Stimulated activated CD4-positive, alpha-beta T cell treated with anti-CD3 and anti-CD28 coated beads, Interleukin-1b, Interleukin-23, amount 100 ng/mL, for 4 hours (primary cell): ENCODE measurements around the gene ADAMTS13.

Experiments used
- DNase-seq, 2 donors: peaks; one replicate each; pipeline ENCODE4 v3.0.0-alpha.2; 2020; ENCODE audit warnings: low read depth in 2 of 2

ADAMTS13 gene

GRCh38 chr9:133471551-133472276 is 49.5 kb downstream of the ADAMTS13 start:
- DNase-seq = no peak

DNA sequence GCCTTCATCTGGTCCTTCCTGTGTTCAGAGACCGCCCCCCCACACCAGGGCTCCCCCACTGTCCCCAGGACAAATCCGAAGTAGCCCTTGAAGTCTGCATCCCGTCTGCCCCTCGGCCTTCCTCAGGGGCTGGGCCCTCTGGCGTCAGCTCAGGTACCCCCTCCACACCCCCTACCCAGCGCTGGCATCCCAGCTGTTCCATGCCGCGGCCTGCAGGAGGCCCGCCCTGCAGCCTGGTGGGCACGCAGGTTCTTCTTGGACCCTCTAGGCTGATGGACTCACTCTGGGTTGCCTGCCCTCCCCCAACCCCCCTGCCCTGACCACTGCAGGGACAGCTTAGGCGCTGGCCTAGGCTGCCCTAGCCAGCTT is 50.1 kb downstream of the ADAMTS13 start:
- no peak for DNase-seq

DNA sequence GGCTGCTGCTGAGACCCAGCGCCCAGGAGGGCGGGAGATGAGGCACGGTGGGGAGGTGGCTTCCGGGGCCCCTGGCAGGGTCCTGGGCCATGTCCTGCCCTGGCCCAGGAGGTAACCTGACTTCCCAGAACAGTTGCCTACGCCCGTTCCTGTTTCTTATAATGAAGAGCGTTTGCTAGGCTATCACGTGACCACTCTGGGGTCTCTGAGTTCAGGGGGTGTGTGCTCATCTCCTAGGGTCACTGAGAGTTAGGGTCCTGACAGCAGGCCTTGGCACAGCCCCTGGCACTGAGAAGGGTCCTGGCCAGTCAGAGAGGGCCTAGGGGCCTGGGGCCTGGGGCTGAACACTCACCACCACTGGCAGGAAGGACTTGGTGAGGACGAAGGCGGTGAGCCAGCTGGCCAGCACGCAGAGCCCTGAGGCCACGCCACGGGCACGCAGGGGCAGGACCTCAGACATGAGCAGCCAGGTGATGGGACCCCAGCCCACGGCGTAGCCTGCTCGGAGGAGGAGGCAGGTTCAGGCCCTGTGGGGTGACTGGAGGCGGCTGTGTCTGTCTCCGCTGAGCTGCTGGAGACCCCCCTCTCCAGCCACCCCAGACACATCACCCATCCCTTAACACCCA is 50.7 kb downstream of the ADAMTS13 start:
- no peak for DNase-seq

DNA sequence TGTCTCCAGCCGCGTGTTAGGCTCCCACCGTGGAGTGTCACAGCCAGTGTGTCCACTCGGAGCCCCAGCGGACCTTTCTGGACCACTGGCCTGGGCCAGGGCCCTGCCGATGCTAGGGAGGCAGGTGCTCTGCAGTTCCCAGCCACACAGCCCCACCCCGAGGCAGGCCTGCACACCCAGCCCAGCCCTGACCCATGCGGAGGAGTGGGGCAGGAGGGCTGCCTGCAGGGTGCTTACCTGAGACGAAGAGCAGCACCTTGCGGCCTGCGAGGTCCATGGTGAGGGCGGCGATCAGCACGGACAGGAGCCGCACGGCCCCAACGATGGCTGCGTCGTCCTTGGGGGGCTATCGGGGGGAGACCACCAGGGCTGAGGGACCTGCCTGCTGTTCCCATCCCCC is 51.6 kb downstream of the ADAMTS13 start:
- no peak for DNase-seq

DNA sequence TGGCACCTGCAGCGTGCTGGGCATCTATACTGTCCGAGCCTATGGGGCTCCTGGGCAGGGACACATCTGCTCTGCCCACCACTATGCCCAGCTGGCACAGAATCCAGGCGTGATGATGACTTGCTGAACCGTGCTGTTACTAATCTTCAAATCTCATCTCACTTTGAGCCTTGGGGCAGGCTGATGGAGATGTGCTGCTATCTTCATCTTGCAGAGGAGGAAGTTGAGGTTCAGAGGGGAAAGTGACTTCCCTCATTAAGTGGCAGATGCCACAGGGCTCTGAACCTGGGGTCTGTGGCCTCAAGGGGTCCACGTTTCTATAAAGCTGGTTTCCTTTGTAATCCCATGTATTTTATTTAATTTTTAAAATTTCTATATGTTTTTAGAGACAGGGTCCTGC is 52.0 kb downstream of the ADAMTS13 start:
- no peak for DNase-seq

DNA sequence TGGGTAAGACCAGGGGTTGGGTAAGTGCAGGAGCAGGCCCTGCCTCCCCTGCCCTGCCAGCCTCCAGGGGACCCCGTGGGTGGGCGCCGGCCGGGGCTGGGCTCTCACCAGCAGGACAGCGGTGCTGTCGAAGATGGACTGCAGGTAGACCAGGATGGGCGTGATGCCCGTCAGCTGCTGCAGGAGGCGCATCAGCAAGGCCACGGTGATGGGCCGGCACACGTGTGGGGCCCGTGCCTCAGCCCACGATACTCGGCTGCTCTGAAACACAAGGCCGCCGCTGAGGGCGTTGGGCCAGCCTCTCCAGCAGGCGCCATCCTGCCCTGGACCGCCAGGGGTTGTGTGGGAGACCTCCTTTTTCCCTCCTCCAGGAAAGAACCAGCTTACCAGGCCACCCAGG is 52.7 kb downstream of the ADAMTS13 start:
- DNase-seq = no peak

DNA sequence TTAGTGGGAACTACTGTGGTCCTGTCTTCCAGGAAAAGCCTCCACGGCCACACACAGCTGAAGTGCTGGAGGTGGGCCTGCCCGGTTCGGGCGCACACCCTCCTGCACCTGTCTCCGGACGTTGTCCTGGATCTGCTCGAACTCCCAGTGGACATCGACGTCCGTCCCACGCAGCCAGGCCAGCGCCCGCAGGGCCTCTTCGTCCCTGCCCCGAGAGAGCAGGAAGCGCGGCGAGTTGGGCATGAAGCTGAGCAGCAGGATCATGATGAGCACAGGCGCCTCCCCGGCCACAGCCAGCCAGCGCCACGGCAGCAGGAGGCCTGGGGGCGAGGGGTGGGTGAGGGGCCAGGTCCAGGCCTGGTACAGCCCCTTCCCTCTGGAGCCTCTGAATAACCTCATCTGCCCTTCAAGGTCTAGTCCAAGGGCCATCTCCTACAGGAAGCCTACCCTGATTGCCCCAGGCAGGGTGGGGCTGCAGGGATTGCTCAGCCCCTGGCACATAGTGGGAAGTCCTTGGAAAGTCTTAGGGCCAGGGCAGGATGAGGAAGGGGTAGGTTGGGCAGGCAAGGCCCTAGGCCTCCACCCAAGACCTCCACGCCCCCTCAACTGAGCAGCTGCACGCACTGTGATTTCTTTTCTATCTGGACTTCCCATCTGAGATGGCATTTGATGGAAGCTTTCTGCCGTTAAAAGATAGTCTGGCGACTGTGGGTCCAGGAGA is 53.3 kb downstream of the ADAMTS13 start:
- no peak for DNase-seq

DNA sequence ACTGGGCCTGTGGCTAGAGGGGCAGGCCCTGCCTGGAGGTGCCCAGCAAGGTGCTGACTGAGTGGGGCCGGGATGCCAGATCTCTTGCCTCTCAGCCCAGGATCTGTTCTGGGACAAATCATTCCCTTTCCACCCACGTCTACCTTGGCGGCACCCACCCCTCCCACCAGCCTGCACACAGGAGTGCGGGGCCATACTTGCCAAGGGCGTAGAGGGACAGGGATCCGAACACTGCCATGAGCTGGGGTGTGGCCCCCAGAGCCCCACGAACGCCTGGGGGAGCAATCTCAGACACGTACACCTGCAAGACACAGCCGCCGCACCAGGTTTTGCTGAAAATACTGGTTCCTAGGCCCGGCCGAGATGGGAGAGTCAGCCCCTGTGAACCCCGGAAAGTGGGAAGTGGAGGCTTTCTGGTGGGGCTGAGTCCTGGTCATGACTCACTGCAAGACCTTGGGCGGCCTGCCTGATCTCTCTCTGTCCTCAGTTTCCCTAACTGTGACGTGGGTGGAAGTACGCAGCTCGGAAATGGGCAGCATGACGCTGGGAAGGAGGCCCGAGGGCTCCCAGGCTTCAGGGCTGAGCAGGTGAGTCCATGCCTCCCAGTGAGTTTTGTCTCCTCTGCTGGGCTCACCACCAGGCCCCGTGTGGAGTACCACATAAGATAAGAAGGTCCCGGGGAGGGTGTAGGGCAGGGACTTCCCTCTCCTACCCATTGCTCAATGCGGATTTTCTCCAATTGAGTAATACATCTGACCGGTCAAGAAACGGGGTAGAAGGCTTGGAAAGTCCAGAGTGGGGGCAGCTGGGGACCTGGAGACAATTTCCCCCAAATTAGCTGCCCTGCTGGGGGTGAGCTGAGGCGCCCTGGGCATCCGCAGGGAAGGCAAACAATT is 54.1 kb downstream of the ADAMTS13 start:
- no peak for DNase-seq

DNA sequence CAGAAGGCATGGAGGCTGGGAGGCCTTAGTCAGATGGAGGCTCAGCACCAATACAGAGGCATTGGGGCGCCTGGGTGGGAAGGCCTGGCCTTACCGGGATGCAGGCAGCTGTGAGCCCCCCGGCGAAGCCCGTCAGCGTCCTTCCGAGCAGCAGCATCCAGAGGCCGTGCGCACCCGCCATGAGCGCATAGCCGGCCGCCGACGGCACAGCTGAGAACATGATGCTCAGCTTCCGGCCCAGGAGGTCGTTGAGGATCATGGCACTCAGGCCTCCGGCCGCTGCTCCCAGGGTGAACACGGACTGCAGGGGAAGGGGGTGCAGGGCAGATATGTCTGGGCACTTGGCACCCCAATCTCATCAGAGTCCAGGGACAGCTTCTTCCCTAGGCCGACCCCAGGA is 54.8 kb downstream of the ADAMTS13 start:
- no peak for DNase-seq

DNA sequence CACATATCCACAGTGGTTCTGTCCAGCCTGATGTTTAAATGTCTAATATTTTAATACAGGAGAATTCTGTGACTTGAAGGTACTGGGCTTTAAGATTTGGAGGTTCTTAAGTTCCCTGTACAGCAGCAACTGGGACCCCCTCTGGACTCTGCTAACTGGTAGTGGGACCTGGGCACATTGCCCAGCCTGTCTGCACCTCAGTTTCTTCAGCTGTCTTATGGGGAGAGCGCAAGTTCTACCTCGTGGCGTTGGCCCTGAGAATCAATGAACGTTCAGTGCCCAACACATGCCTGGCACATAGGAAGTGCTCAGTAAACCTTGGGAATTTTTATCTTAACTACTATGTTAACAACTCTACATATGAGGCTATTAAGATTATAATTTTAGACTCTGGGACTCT is 55.3 kb downstream of the ADAMTS13 start:
- DNase-seq = no peak

- DNase-seq = no peak
Measured at GRCh38 chr9:133477992-133478850, 56.1 kb downstream of the ADAMTS13 start.

DNA sequence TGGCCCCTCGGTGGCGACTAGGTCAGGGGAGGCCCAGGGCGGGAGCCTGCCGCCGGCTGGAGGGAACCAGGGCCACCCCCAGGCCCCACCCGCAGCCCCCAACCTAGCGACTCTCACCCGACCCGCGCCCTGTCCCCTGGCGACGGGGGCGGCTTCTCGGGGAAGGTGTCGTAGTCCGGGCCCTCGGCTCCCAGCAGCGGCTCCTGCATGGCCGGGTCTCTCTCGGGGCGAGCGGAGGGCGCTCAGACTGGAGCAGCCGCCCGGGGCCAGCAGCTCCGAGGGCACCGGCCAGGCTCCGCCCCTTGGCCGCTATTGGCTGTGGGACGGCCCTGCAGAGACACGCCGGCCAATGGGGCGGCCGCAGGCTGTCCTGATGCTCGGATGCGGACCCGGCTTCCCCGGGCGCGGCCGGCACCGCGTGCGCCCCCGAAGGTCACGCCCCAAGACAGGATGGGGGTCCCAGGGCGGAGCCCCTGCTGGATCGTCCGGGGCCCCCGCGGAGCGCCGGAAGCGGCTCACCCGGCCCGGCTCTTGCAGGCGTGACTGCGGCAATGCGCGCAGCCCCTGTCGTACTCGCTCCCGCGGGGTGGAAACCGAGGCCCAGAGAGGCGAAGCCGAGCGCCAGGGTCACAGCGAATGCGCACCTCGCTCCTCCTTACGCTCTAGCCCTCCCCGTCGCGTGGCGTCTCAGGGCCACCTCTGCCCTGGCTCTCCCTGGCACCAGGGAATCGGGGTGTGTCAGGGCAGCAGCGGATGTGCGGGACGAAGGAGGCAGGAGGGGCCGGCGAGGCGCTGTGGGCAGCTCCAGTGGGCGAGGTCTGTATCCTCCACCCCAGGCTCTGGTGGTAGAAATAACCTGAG is 56.9 kb downstream of the ADAMTS13 start, which contains the start of gene SLC2A6:
Gene SLC2A6, minus strand, starts transcription at position 249 of the 861 bp plus-strand sequence. Its CDS starts 40 bp downstream, at position 209.
- peak; percentile 61 to 77 for DNase-seq

DNA sequence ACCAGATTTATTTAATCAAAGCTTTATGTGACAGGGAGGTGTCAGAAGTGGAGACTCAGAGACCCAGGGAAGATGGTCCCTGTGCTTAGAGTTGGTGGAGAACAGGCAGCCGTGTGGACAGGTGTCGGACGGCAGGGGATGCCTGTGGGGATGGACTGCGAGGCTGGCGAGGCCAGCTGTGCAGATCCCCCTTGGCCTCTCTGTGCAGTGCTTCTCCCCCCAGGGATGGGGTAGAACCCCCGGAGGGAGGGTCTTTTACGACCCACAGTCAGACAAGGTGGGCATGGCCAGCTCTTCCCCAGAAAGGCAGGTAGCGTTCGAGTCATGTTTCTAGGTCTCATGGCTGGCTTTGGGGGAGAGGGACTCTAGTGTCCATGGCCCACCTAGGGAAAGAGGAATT is 61.4 kb downstream of the ADAMTS13 start:
- DNase-seq = no peak

DNA sequence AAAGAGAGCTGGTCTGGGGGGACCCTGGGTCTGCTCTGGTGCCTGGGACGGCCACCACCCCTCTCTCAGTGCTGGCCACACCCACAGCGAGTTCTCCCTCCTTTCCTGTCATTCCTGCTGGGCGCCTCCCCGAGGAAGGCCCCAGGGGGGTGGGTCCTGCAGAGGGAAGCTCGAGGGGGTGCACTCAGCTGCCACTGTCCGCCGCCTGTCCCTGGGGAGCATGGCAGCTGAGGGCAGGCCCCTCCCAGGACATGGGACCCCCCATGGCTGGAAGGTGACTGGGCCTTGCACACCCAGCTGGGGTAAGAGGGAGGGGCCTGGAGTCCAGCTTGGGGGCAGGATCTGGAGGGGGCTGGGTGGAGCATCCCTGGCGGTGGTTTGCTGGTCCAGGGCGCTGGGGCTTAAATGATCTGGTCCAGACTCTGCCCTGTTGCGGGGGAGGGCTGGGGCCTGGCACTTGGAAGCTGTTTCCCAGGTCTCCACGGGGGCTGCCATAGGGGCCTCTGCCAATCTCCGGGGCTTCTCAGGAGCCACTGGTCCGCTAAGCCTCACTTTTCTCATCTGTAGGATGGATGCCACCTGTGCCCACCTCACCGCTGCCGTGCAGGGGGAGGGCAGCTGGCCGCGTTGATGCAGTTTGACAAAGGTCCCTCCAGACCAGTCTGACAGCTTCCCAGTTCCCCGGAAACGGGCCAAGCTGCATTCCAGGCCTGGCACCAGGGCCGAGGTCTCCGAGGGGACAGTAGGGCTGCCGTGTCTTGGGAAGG is 62.7 kb downstream of the ADAMTS13 start:
- no peak for DNase-seq

- no peak for DNase-seq
Measured at GRCh38 chr9:133485531-133486260, 63.5 kb downstream of the ADAMTS13 start.

DNA sequence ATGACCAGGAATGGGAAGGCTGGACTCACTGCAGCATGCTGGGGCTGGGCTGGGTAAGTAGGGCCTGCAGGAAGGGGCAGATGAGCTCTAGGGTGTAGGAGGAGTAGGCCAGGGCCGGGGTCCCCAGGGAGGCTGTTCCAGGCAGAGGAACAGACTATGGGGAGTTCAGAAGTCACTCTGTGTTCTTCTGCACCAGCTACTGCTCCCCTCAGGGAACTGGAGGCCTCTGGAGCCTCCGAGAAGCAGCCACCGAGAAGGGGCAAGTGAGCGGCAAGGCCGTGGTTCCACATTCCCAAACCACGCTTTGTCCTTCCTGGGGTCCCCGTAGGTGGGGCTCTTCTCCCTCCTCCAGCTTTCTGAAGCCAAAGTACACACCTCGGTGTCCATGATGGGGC is 65.2 kb downstream of the ADAMTS13 start:
- no peak for DNase-seq

GRCh38 chr9:133488686-133489252 is 66.6 kb downstream of the ADAMTS13 start:
- DNase-seq = no peak
